ENCODE results near the gene OAS2.
A peak's percentile ranks its signal among the peaks of the same experiment; 100 is the strongest.

Gene OAS2

DNA sequence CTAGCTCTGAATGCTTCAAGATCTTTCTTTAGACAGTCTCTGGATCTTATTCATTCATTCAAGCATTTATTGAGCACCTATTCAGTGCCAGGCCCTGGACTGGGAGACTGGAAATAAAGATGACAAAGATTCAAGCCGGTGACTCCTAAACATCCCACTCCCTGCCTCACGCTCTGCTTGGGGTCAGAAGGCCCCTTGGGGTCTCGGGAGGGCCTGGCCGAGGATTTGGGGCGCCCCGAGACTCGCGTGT lies 78.0 kb downstream of the OAS2 start:
- peaks cover 0 to 77% of the 10 kb centered on the region in 2 donors for H3K27me3 ChIP-seq
- no peak for TF ChIP-seq CTCF (IDR thresholded peaks at IDR 0.05)
- no peaks in the 10 kb centered on the region for H3K36me3 ChIP-seq
- no peak overlapping the region for H3K27ac ChIP-seq
- H3K4me1 ChIP-seq, result peaks cover 0 to 12% (median 12%) of the 10 kb centered on the region in 4 donors
- intact Hi-C loops (cut with DNase I; ENCODE audit: low total_unique reads), result no loop called here
- DNase-seq, result no peak
- H3K4me3 ChIP-seq, result peak overlapping the region; percentile 31 to 48
- H3K9me3 ChIP-seq, result no peaks in the 10 kb centered on the region

DNA sequence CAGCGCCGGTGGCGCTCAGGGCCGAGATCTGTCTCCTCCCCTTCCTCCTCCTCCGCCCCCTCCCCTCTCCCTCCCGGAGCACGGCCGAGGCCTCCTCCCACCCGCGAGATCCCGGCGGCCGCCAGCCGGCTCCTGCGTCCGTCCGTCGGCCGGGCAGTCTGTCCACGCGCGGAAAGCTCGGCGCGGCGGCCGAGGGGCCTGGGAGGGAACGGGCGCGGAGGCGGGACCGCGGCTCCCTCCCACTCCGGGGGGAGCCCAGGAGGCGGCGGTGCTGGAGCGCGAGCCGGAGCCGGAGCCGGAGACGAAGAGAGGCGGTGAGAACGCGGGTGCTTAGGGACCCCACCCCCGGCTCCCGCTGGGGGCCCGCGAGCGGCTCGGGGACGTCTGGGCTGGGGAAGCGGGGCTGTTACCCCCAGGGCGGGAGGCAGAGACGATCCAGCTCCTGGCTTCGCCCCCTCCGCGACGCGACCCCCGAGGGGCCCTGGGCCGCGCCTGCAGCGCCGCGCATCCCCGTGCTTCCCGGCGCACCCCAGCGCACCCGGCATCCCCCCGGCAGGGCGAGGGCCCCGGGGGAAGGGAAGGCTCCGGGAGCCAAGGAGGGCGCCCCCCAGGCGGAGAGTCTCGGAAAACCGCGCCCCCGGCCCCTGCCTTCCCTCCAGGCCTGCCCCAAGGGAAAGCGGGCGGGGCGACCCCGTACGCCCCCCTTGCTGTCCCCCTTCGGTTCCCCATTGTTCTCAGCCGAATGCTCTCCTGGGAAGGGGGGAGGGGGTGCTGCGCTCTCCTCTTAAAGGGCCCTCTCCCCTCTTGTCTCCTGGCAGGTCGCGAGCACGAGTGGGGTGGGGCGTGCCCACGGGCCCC lies 78.5 kb downstream of the OAS2 start, which contains the start of gene DTX1:
TSS of gene DTX1 (plus strand) at position 100 of the 858 bp plus-strand sequence. CDS start 1,463 bp downstream, outside the sequence.
- intact Hi-C loops (cut with DNase I; ENCODE audit: low total_unique reads), result no loop called here
- no peaks in the 10 kb centered on the region for H3K36me3 ChIP-seq
- H3K4me3 ChIP-seq, result peak within 1 kb of the TSS; percentile 31 to 48
- H3K27me3 ChIP-seq, result peaks cover 0 to 75% of the 10 kb centered on the region in 2 donors
- H3K9me3 ChIP-seq, result no peaks in the 10 kb centered on the region
- no peak within 1 kb of the TSS for H3K27ac ChIP-seq
- TF ChIP-seq CTCF (IDR thresholded peaks at IDR 0.05), result no peak
- no peak for DNase-seq
- H3K4me1 ChIP-seq, result peaks cover 0 to 12% (median 12%) of the 10 kb centered on the region in 4 donors

DNA sequence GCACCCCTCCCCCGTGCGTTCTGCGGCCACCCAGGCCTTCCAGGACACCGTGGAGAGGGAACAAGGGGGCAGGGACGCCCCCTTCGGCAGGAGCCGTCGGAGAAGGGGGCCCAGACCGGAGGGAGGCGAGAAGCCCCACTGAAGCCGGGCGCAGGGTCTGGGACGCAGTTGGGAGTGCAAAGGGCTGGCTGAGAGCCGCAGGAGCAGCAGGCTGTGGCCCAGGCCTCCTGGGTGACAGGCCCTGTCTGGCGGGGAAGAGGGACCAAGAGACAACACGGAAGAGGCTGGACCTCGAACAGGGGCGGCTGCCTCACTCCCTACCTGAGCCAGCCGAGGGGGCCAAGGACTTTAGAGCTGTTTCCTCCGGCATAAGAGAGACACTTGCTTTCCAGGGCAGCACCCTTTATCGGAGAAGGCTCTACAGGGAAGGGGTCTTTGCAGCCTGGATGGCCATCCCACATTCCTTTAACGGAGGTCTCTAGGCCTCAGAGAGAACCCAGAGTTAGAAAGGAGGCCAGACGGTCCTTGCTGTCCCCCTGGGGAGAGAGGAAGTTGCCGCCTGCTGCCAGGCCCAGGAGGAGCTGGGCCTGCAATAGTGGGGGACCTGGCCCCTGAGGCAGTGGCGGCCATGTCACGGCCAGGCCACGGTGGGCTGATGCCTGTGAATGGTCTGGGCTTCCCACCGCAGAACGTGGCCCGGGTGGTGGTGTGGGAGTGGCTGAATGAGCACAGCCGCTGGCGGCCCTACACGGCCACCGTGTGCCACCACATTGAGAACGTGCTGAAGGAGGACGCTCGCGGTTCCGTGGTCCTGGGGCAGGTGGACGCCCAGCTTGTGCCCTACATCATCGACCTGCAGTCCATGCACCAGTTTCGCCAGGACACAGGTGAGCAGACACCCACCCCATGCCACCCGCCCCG lies 79.5 kb downstream of the OAS2 start:
- H3K4me1 ChIP-seq, result peaks cover 0 to 12% (median 12%) of the 10 kb centered on the region in 4 donors
- DNase-seq, result no peak
- peaks cover 0 to 72% of the 10 kb centered on the region in 2 donors for H3K27me3 ChIP-seq
- H3K4me3 ChIP-seq, result peak overlapping the region in 1 of 2 donors; percentile 48
- no peaks in the 10 kb centered on the region for H3K36me3 ChIP-seq
- no peak for TF ChIP-seq CTCF (IDR thresholded peaks at IDR 0.05)
- intact Hi-C loops (cut with DNase I; ENCODE audit: low total_unique reads), result no loop called here
- no peaks in the 10 kb centered on the region for H3K9me3 ChIP-seq
- H3K27ac ChIP-seq, result no peak overlapping the region

- Histone ChIP-seq H3K36me3 (no peaks in the 10 kb centered on the region), H3K4me3 (no peak overlapping the region), H3K9me3 (no peaks in the 10 kb centered on the region), H3K27ac (no peak overlapping the region), H3K4me1 (peaks cover 0 to 12% (median 12%) of the 10 kb centered on the region in 4 donors), H3K27me3 (peaks cover 0 to 74% of the 10 kb centered on the region in 2 donors)
- no peak for TF ChIP-seq CTCF (IDR thresholded peaks at IDR 0.05)
- no peak for DNase-seq
- intact Hi-C loops (cut with DNase I; ENCODE audit: low total_unique reads), result no loop called here
Measured at GRCh38 chr12:113058553-113058952, 80.2 kb downstream of the OAS2 start.

GRCh38 chr12:113059071-113059595 lies 80.8 kb downstream of the OAS2 start:
- intact Hi-C loops (cut with DNase I; ENCODE audit: low total_unique reads), result no loop called here
- H3K27me3 ChIP-seq, result peaks cover 0 to 79% of the 10 kb centered on the region in 2 donors

More at GRCh38 chr12:113059071-113059595, 80.8 kb downstream of the OAS2 start:
- no peak for DNase-seq
- no peak for TF ChIP-seq CTCF (IDR thresholded peaks at IDR 0.05)
- no peak overlapping the region for H3K27ac ChIP-seq
- no peaks in the 10 kb centered on the region for H3K36me3 ChIP-seq
- no peak overlapping the region for H3K4me3 ChIP-seq
- H3K9me3 ChIP-seq, result no peaks in the 10 kb centered on the region
- peaks cover 0 to 12% (median 12%) of the 10 kb centered on the region in 4 donors for H3K4me1 ChIP-seq
